ENCODE data around the gene LRRC57. TPM values are rescaled to one million over a fixed set of nuclear protein-coding genes. Genes with fewer than 3 reads are reported as not detected.

LRRC57 gene
- total RNA-seq, 4 donors from 2014 or later = 12.1 to 26.6 (median 19.3) TPM

DNA sequence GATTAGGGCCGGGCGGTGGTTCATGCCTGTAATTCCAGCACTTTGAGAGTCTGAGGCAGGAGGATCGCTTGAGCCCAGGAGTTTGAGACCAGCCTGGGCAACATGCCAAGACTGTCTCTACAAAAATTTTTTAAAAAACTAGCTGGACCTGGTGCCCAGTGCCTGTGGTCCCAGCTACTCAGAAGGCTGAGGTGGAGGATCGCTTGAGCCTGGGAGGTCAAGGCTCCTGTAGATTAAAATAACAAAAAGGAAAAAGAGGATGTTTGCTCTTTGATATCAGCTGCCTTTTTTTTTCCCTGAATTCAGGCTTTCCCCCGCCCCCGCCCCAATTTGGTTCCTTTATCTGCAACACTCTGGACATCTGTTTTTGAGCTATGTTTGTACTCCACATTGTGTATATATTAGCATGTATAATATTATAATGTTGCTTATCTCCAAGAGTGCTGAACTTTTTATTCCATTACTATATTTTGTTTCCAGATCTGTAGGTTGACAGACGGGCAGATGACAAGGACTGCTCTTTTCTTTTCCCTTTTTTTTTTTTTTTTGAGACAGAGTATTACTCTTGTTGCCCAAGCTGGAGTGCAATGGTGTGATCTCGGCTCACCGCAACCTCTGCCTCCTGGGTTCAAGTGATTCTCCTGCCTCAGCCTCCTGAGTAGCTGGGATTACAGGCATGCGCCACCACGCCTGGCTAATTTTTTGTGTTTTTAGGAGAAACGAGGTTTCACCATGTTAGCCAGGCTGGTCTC, 48.6 kb downstream of the LRRC57 start:
- TF ChIP-seq, protein P1, sequence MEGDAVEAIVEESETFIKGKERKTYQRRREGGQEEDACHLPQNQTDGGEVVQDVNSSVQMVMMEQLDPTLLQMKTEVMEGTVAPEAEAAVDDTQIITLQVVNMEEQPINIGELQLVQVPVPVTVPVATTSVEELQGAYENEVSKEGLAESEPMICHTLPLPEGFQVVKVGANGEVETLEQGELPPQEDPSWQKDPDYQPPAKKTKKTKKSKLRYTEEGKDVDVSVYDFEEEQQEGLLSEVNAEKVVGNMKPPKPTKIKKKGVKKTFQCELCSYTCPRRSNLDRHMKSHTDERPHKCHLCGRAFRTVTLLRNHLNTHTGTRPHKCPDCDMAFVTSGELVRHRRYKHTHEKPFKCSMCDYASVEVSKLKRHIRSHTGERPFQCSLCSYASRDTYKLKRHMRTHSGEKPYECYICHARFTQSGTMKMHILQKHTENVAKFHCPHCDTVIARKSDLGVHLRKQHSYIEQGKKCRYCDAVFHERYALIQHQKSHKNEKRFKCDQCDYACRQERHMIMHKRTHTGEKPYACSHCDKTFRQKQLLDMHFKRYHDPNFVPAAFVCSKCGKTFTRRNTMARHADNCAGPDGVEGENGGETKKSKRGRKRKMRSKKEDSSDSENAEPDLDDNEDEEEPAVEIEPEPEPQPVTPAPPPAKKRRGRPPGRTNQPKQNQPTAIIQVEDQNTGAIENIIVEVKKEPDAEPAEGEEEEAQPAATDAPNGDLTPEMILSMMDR (IDR thresholded peaks at IDR 0.05) = no peak
- ATAC-seq (ENCODE audit: low FRiP score) (no peak), DNase-seq (ENCODE audit: low spot score) (no peak)

DNA sequence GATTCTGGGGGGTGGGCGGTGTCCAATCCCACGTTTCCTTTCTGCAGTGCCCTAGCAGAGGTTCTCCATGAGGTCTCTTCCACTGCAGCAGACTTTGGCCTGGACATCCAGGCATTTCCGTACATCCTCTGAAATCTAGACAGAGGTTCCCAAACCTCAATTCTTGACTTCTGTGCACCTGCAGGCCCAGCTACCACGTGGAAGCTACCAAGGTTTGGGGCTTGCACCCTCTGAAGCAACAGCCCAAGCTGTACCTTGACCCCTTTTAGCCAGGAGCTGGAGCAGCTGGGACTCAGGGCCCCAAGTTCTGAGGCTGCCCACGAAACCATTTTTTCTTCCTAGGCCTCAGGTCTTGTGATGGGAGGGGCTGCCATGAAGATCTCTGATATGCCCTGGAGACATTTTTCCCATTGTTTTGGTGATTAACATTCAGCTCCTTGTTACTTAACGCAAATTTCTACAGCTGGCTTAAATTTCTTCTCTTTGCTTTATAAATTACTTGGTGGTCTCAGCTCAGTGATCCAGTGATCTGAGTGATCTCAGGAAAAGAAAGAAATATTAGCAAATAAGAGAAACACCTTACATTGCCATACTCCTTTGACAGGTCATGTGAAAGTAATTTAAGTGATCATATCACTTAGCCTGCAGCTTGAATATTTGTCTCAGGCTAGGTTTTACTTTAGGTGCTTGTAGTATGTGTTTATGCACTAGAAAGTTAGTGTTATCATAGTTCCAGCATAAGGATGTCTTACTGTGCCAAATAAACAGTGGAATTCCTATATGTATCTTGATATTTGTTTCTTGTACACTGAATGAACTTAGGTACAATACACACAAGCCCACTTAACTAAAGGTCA, 50.2 kb downstream of the LRRC57 start:
- DNase-seq (ENCODE audit: low spot score) = no peak
- TF ChIP-seq, protein P1 (IDR thresholded peaks at IDR 0.05) = no peak
- ATAC-seq (ENCODE audit: low FRiP score) = no peak

DNA sequence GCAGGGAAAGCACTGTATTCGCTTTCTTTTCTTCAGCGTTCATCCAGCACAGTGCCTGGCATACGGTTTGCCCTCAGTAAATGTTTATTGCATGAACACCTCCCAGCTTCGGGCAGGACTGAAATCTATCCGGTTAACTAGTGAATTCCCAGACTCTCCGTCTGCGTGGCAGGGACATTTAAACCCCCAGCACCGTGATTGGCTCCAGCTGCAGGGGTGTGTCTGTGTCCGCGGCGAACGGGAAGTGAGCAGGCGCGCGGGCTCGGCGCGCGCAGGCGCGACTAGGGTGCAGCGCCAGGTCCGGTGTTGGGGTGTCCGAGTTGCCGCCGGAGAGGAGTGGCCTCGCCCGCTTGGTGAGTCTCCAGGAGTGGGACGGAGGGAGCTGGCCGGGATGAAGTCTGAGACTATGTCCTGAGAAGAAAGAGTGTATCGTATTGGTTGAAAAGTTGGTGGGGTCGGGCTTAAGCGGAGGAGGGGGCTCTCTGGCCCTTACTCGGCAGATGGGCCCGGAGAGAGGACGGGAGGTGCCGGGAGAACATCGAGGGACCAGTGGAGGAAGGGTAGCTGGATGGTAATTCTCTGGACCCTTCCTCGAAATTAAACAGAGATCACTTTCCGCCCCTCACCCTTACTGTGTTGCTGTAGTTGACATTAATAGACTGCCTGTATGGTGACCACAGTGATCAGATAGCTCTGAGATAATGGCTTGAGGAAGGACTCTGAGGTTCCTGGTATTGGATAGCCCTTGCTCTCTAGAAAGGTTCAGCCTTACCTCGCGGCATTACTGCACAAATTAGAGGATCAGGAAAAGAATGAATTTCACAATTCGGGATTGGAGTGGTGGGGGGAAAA, 53.0 kb downstream of the LRRC57 start, which contains the start of gene SNAP23:
Gene SNAP23, plus strand, starts transcription at position 274 of the 852 bp plus-strand sequence. CDS start 16,213 bp downstream, outside the sequence.
- TF ChIP-seq, protein P1 (IDR thresholded peaks at IDR 0.05) = no peak
- ATAC-seq (ENCODE audit: low FRiP score) (peak; percentile 89), DNase-seq (ENCODE audit: low spot score) (peak; percentile 76)

DNA sequence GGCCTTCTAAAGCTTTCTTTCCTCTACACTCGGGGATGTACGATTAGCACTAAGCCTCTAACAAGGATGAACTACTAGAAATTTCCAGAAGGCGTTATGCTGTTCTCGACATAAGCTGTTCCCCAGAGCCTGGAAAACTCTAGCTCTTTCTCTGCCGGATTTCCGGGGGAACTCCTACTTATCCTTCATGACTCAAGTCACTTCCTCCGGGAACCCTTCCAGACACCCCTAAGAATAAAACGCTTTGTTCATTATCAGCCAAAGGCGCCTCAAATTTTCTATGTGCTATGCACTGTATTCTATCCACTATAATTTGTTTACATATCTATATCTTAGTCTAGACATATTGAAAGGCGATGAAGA, 53.6 kb downstream of the LRRC57 start:
- DNase-seq (ENCODE audit: low spot score) (no peak), ATAC-seq (ENCODE audit: low FRiP score) (peak; percentile 64)
- TF ChIP-seq, protein P1 (IDR thresholded peaks at IDR 0.05) = no peak

DNA sequence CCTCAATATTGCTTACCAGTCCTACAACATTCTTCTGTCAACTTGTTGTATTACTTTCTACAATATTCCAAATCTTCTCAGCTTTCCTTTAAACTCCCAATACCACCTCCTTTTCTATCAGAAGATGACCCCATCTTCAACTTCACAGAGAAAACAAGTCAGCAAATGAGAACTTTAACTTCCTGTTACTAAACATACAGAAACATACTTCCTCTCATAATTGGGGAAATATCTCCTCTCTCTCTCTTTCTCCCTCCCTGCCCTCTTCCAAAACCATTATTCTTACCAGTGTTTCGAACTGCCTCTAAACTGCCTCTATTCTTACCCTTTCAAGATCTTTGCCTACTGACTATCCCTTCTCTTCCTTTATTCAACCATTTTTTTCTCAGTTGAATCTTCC, 54.9 kb downstream of the LRRC57 start:
- no peak for ATAC-seq (ENCODE audit: low FRiP score)
- no peak for DNase-seq (ENCODE audit: low spot score)
- TF ChIP-seq, protein P1 (IDR thresholded peaks at IDR 0.05) = no peak

DNA sequence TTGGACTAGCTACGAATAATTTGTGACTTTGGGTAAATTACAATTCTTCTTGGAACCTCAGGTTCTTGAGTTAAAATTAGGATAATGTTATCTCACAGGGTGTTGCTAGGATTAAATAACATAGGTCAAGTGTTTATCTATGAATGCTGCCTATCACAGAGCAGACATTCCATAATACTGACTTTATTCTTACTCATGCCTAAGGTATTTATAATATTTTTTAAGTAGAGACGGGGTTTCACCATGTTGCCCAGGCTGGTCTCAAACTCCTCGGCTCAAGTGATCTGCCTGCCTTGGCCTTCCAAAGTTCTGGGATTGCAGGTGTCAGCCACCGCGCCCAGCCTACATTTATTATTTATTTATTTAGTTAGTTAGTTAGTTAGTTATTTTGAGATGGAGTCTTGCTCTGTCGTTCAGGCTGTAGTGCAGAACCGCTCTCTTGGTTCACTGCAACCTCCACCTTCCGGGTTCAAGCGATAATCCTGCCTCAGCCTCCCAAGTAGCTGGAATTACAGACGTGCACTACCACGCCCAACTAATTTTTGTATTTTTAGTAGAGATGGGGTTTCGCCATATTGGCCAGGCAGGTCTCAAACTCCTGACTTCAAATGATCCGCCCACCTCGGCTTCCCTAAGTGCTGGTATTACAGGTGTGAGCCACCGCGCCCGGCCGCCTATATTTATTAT, 56.9 kb downstream of the LRRC57 start:
- ATAC-seq (ENCODE audit: low FRiP score) (peak; percentile 21), DNase-seq (ENCODE audit: low spot score) (no peak)
- TF ChIP-seq, protein P1 (IDR thresholded peaks at IDR 0.05) = no peak

All from omental fat pad (tissue), 4 donors.